Fibroblast of the aortic adventitia (primary cell): ENCODE data around the gene SMPX. TPM values are rescaled to one million over a fixed set of nuclear protein-coding genes. Genes with fewer than 3 reads are reported as not detected.
A peak's percentile ranks its signal among the peaks of the same experiment; 100 is the strongest.

ENCODE experiments used
- DNase-seq: peaks from one replicate; pipeline ENCODE4 v3.0.0-alpha.2; 2010; ENCODE audit warnings: low read depth
- H3K4me3 ChIP-seq: 2 replicates; pipeline ENCODE4 v1.5.1; 2011; ENCODE audit warnings: low read depth, mild to moderate bottlenecking, control low read depth, low read length, moderate library complexity
- total RNA-seq: library from RNA; depleted of rRNA; stranded (reverse); fragments of >200 nt; gene quantifications from 2 replicates; pipeline ENCODE4 v1.2.3, GENCODE V29; 2012; ENCODE audit warnings: low replicate concordance
- TF ChIP-seq, protein P1 (sequence below): IDR thresholded peaks from 2 replicates; pipeline ENCODE4 v1.5.1; 2011; ENCODE audit warnings: mild to moderate bottlenecking, low read length, control low read depth, inconsistent platforms; ENCODE audit not compliant: insufficient read depth

The SMPX gene
- total RNA-seq, 1 donor: not detected

DNA sequence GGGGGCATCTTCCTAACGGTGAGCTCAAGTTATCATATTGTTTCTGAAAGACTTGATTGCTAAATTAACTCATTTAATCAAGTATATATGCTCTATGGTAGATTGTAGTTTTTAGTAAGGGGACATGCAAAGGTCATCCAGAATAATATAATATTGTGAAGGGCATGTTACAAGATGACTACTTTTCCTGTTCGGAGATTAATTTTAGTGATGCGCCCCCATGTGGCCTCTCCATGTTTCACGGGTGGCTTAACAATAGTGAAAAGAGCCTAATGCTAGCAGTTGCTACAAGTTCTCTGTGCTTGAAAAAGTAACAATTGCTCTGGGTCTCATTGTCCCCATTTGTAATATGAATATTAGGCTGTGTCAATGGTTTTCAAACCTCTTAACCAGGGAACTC, 12.2 kb downstream of the SMPX start:
- H3K4me3 ChIP-seq: no peak overlapping the region
- peak; percentile 47 for DNase-seq
- TF ChIP-seq, protein P1, sequence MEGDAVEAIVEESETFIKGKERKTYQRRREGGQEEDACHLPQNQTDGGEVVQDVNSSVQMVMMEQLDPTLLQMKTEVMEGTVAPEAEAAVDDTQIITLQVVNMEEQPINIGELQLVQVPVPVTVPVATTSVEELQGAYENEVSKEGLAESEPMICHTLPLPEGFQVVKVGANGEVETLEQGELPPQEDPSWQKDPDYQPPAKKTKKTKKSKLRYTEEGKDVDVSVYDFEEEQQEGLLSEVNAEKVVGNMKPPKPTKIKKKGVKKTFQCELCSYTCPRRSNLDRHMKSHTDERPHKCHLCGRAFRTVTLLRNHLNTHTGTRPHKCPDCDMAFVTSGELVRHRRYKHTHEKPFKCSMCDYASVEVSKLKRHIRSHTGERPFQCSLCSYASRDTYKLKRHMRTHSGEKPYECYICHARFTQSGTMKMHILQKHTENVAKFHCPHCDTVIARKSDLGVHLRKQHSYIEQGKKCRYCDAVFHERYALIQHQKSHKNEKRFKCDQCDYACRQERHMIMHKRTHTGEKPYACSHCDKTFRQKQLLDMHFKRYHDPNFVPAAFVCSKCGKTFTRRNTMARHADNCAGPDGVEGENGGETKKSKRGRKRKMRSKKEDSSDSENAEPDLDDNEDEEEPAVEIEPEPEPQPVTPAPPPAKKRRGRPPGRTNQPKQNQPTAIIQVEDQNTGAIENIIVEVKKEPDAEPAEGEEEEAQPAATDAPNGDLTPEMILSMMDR: peak; percentile 62

DNA sequence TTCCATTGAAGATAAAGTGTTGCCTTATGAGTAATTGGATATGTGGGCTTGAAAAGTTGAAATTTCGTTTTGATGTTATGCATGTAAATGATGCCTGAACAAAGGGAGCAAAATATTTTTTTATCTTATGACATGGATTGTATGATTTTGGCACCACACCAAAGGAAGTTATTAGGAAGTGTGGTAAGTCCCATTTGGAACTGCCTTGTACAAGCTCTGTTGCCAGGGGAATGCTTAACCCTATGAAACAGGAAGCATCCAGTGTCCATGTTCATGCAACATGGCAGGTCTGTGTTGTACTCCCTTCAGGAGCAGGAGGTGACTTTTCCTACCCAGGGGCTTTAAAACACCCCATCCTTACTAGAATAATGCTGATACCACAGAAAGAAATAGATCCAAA, 13.2 kb downstream of the SMPX start:
- TF ChIP-seq, protein P1: no peak
- no peak for DNase-seq
- no peak overlapping the region for H3K4me3 ChIP-seq

DNA sequence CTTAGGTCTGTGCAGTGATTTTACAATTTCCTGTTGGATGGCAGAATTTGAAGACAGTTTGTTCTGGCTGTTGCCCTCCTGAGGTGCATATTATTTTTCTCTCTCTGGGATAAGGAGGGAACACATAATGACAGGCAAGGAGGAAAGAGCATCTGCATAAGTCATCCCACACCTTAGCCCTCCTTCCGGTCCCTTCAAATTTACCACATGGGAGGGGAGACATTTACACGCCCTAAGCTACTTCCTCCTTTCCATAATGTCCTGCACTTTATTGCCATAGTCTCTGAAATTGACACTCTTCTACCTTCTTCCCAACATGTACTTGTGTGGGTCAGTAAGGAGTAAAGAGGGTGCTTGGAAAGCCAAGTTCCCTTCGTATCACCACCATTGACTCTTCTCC, 13.9 kb downstream of the SMPX start:
- no peak for DNase-seq
- no peak overlapping the region for H3K4me3 ChIP-seq
- TF ChIP-seq, protein P1: no peak

DNA sequence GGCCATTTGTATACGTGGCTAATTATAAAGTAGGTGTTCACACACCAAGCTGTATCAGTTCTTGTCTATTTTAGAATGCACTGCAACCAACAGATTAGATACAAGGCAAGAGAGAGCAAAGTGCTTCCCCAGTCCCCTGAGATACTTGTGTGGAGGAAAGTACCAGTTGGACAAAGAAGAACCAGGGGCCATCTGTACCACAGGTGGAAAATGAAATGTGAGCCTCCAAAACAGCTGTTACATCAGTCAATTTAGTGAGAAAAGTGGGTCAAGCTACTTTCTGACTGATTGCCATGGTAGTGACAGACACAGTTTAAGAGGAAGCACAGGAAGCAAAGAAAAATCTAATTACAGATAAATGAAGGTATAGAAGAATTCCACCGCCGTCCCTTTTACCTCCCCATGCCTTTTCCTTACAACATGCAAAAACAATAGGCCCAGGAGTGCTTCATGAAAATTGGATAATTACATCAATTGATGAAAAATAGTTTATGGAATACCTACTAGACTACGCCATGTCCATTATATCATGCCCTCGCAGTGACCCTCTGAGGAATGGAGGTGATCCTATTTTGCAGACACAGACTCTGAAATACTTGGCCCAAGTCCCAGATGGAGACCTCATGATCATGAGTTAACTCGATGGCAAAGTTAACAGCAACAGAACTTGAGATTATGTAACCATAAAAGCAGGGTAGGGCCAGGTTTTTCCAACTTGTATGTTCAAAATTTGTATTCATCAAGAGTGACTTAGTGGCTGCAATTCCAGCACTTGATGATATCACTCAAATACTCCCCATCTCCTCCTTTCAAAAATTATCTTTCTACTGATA, 15.8 kb downstream of the SMPX start:
- no peak overlapping the region for H3K4me3 ChIP-seq
- DNase-seq: no peak
- TF ChIP-seq, protein P1: no peak

DNA sequence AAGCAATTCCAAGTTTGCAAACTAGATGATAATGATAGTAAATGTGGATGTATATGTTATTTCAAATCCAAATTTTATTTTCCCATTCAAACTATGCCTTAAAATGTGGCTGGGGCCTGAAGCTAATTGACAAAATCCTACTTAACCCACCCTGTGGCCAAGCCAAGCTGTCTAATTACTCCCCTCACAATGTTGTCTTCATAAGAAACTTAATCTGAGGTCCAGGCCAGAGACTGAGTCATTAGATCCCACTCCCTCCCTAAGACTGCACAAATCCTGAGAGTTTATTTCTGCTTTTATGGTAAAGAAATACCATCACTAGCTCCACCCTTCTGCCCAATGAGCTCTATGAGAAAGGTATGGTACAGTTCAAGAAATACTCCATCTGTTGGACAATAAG, 16.6 kb downstream of the SMPX start:
- no peak for DNase-seq
- TF ChIP-seq, protein P1: no peak
- no peak overlapping the region for H3K4me3 ChIP-seq

DNA sequence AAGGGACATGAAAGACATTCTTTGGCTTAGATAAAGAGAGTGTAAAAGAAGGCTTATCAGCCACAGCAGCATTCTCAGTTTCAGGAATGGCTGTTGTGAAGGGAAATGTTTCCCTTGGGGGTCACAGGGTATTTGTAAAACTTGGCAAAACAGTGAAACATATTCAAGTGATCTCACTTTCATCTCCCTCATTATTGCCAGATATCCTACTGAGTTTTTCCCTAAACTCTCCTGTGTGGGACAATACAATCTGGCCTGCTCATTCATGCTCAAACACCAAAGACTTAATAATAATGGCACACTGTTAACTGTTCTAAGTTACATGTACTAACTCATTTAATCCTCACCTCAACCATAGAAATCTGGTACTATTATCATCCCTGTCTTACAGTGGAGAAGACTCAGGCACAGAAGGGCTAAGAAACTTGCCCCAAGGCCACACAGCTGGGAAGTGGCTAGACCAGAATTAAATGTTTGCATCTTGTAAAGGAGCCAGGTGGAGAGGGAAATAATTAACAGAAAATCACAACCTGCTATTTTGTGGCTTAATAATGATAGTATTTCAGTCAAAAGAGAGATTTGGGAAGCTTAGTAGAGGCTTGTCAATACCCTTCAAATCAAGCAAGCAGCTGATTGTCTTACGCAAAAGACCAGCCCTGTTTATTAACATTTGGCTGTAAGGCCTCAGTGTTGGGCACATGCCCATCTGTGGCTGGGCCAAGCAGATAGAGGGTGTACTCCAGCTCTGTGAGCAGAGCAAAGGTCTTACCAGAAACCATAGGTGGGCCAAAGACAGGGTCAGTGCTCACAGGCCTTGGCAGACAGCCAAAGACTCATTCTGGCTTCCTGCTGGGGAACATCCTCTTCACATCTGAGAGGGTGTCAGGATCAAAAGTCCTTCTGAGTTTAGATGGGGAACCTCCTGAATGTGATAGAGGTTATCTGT, 17.3 kb downstream of the SMPX start:
- TF ChIP-seq, protein P1: no peak
- H3K4me3 ChIP-seq: no peak overlapping the region
- no peak for DNase-seq
